ENCODE data around the gene ANKS1A. TPM values are rescaled to one million over a fixed set of nuclear protein-coding genes. Genes with fewer than 3 reads are reported as not detected.

Gene ANKS1A
- total RNA-seq, 1 donor from 2014 or later = 48.1 TPM

DNA sequence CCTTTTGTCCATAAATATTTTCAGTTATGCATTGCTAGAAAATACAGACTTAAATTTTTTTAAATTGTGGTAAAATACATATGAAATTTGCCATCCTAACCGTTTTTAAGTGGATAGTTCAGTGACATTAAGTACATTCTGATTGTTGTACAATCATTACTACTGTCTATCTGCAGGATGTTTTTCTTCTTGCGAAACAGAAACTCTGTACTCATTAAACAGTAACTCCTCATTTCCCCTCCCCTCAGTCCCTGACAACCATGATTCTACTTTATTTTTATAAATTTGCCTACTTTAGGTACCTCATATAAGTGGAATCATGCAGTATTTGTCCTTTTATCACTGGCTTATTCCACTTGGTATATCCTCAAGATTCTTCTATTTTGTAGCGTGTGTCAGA lies 22.5 kb upstream of the ANKS1A start:
- intact Hi-C loops (cut with DNase I) = no loop called here
- Histone ChIP-seq H3K4me3 (no peak overlapping the region), H3K9me3 (no peaks in the 10 kb centered on the region), H3K27me3 (ENCODE audit: low read depth) (no peaks in the 10 kb centered on the region), H3K27ac (no peak overlapping the region), H3K4me1 (no peaks in the 10 kb centered on the region), H3K36me3 (peaks cover 70% of the 10 kb centered on the region)
- DNase-seq (no peak), ATAC-seq (no peak)
- TF ChIP-seq, protein P1, sequence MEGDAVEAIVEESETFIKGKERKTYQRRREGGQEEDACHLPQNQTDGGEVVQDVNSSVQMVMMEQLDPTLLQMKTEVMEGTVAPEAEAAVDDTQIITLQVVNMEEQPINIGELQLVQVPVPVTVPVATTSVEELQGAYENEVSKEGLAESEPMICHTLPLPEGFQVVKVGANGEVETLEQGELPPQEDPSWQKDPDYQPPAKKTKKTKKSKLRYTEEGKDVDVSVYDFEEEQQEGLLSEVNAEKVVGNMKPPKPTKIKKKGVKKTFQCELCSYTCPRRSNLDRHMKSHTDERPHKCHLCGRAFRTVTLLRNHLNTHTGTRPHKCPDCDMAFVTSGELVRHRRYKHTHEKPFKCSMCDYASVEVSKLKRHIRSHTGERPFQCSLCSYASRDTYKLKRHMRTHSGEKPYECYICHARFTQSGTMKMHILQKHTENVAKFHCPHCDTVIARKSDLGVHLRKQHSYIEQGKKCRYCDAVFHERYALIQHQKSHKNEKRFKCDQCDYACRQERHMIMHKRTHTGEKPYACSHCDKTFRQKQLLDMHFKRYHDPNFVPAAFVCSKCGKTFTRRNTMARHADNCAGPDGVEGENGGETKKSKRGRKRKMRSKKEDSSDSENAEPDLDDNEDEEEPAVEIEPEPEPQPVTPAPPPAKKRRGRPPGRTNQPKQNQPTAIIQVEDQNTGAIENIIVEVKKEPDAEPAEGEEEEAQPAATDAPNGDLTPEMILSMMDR (IDR thresholded peaks at IDR 0.05) = no peak

DNA sequence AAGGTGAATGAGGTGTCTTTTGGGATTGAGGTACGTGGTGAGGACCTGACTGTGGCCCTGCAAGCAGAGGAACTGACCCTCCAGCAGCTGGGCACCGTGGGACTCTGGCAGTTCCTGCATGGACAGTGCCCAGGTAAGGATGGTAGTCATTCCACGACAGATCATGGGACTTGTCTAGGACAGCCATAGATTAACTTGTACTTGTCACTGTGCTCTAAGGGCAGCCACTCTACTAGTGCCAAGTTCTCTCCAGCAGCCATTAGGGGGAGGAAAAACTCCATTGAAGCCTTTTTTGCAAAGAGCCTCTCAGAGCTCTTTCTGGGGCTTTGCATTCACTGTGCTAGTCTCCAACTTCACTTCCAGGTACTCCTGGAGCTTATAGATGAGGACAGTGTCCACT lies 21.6 kb upstream of the ANKS1A start:
- intact Hi-C loops (cut with DNase I) = no loop called here
- DNase-seq = no peak
- H3K9me3 ChIP-seq = no peaks in the 10 kb centered on the region
- ATAC-seq = no peak
- H3K27ac ChIP-seq = no peak overlapping the region
- TF ChIP-seq, protein P1 (IDR thresholded peaks at IDR 0.05) = no peak
- H3K4me3 ChIP-seq = no peak overlapping the region
- no peaks in the 10 kb centered on the region for H3K4me1 ChIP-seq
- no peaks in the 10 kb centered on the region for H3K27me3 ChIP-seq (ENCODE audit: low read depth)
- H3K36me3 ChIP-seq = peaks cover 76% of the 10 kb centered on the region

DNA sequence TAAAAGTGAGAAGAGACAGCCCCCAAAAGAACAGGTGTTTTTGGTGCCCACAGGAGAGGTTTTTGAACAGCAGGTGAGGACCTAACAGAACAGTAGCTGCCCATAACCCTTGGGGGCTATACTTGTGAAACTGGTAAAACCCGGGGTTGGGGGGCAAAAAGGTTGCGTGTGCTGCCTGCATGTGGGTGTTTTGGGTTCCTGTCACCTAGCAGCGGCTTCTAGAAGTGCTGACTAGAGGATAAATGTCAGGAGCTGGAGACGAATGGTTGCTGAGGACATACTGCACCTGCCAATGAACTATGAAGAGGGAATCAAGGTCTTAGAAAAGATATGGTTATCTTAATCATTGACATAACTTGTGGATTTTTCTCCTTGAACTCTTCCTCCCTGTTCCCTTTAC lies 17.2 kb upstream of the ANKS1A start:
- intact Hi-C loops (cut with DNase I) = no loop called here
- Histone ChIP-seq H3K4me3 (no peak overlapping the region), H3K36me3 (peaks cover 97% of the 10 kb centered on the region)

DNA sequence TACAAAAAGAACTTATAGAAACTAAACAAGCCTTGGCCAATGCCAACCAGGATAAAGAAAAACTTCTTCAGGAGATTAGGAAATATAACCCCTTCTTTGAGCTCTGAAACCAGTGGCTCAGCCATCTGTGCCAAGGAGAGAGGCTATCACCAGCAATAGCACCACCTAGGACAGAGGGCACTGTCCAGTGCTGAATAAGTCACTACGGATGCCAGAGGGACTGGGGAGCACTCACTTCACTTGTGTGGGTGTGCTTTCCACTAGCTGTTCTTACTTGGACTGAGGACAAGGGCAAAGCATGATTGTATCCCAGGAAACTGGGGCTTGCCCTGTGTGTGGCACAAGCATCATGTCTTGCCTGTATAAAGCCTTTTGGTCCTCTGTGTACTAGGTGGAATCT lies 16.7 kb upstream of the ANKS1A start:
- TF ChIP-seq, protein P1 (IDR thresholded peaks at IDR 0.05) = no peak
- ATAC-seq = no peak
- Histone ChIP-seq H3K9me3 (no peaks in the 10 kb centered on the region), H3K4me3 (no peak overlapping the region), H3K27me3 (ENCODE audit: low read depth) (no peaks in the 10 kb centered on the region), H3K27ac (no peak overlapping the region), H3K4me1 (no peaks in the 10 kb centered on the region), H3K36me3 (peaks cover 97% of the 10 kb centered on the region)
- intact Hi-C loops (cut with DNase I) = no loop called here
- DNase-seq = no peak

More for the DNA sequence above, 17.2 kb upstream of the ANKS1A start:
- no peak overlapping the region for H3K27ac ChIP-seq
- TF ChIP-seq, protein P1 (IDR thresholded peaks at IDR 0.05) = no peak
- no peaks in the 10 kb centered on the region for H3K27me3 ChIP-seq (ENCODE audit: low read depth)
- ATAC-seq = no peak
- no peaks in the 10 kb centered on the region for H3K4me1 ChIP-seq
- no peak for DNase-seq
- no peaks in the 10 kb centered on the region for H3K9me3 ChIP-seq

DNA sequence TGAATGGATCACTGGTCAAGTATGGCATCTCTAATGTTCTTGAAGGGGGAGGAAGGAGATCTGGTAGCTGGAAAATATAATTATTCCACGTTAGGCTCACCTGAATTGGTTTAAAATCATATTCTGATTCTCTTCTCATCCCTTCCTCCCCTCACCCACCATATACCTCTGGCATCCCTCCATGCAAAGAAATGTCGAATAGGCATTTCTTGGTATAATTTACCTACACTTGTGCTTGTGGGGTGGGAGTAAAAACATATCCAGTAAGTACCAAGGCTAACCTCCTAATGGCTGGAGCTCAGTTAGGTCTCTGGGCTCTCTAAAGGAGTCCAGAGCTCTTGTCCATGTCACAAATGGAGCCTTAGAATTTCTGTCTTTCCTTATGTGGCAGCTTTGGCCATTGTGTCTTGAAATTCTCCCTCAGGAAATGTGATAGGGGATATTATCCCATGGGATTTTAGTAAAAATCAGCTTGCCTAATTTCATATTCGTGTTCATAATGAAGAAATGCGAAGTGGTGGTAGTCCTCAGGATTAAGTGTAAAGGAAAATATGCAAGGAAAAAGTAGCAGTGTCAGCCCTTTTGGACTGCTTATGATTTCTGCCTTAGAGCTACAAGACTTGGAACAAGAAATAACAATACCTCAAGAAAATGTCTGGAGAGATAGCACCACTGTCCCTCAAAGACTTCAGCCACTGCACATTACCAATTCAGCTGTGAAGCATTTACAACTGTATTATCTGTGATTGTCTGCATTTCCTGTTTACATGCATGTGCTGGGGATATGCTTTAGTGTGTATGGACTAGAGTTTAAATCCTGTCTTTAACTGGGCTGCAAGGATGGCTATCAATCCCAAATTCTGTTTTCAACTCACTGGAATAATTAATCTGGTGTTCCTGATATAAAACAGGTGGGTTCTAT lies 13.5 kb upstream of the ANKS1A start:
- TF ChIP-seq, protein P1 (IDR thresholded peaks at IDR 0.05) = no peak
- H3K27ac ChIP-seq = no peak overlapping the region
- H3K36me3 ChIP-seq = peaks cover 97% of the 10 kb centered on the region
- H3K4me1 ChIP-seq = no peaks in the 10 kb centered on the region
- intact Hi-C loops (cut with DNase I) = no loop called here
- H3K27me3 ChIP-seq (ENCODE audit: low read depth) = no peaks in the 10 kb centered on the region
- DNase-seq (no peak), ATAC-seq (no peak)
- H3K4me3 ChIP-seq = no peak overlapping the region
- H3K9me3 ChIP-seq = no peaks in the 10 kb centered on the region
